A549 (cell line): ENCODE data around the gene LIMA1. TPM values are rescaled to one million over a fixed set of nuclear protein-coding genes. Genes with fewer than 3 reads are reported as not detected.
"Not testable (repeated sequence)": the region's sequence is repeated elsewhere in the genome, so short reads cannot be mapped to it uniquely, and the experiment has no call there.

Source experiments
- ATAC-seq, 2 experiments: fragments of 200-7000 bp in 1 of 2; fragments of >200 bp in 1 of 2; cut with Nextera tagmentation in 1 of 2; cut with Tn5 transposase in 1 of 2; 3 replicates each; pipeline versions ENCODE4 v1.8.0 to v1.9.1; 2018 to 2020; ENCODE audit warnings: mild to moderate bottlenecking in 1 of 2, moderate library complexity in 1 of 2
- CTCF ChIA-PET: fragments of 300-600 bp; sonication (Branson Sonifier 250); formaldehyde crosslinking; extraction: SDS; loops from one replicate; lab custom pipeline; 2021; ENCODE audit warnings: antibody characterized with exemption, inconsistent platforms; lab: Yijun Ruan, JAX
- POLR2A ChIA-PET: fragments of 350-600 bp; formaldehyde crosslinking; extraction: SDS; loops from one replicate; lab custom pipeline; 2021; ENCODE audit warnings: antibody characterized with exemption, inconsistent platforms; lab: Yijun Ruan, JAX
- DNase-seq, 2 experiments: peaks; one replicate each; pipeline versions ENCODE4 v3.0.0 to v3.0.0-alpha.2; 2011 to 2016; ENCODE audit warnings: low read depth in 1 of 2, low spot score in 1 of 2
- FAIRE-seq: peaks from 2 replicates; lab custom pipeline; 2011; peaks lifted over from hg19 to GRCh38; lab: Jason Lieb, UNC
- H3K27ac ChIP-seq, 2 experiments: fragments of >200 bp; sonication (Bioruptor Twin); formaldehyde crosslinking; 3 replicates each; pipeline ENCODE4 v1.5.1; 2016 to 2017
- H3K4me1 ChIP-seq: fragments of >200 bp; sonication (Bioruptor Twin); formaldehyde crosslinking; 3 replicates; pipeline ENCODE4 v1.6.1; 2016
- H3K4me2 ChIP-seq: fragments of >200 bp; sonication (Bioruptor Twin); formaldehyde crosslinking; 3 replicates; pipeline ENCODE4 v1.6.1; 2016
- H3K4me3 ChIP-seq: fragments of >200 bp; sonication (Bioruptor Twin); formaldehyde crosslinking; 3 replicates; pipeline ENCODE4 v1.5.1; 2016
- H3K9me3 ChIP-seq: fragments of >200 bp; sonication (Bioruptor Twin); formaldehyde crosslinking; 3 replicates; pipeline ENCODE4 v1.6.1; 2016
- ATOH8 ChIP-seq: fragments of 250-450 bp; sonication (Bioruptor Pico); IDR thresholded peaks from 2 replicates; pipeline ENCODE4 v1.5.0; 2020; ENCODE audit warnings: low read depth, mild to moderate bottlenecking, moderate library complexity
- BHLHE40 ChIP-seq: IDR thresholded peaks from 2 replicates; pipeline ENCODE4 v1.6.1; 2012; ENCODE audit warnings: low read depth, low read length, inconsistent platforms
- CBX8 ChIP-seq: fragments of 200-600 bp; sonication (generic); IDR thresholded peaks from 2 replicates; pipeline ENCODE4 v1.6.1; 2016
- CEBPB ChIP-seq, 2 experiments: fragments of >200 bp in 1 of 2; sonication (Bioruptor Twin) in 1 of 2; formaldehyde crosslinking in 1 of 2; IDR thresholded peaks; 2 replicates each; pipeline ENCODE4 v1.6.1; 2012 to 2016
- E2F6 ChIP-seq: IDR thresholded peaks from 2 replicates; pipeline ENCODE4 v1.6.1; 2012; ENCODE audit warnings: low read depth, borderline replicate concordance
- EHMT2 ChIP-seq: fragments of 200-600 bp; sonication (generic); IDR thresholded peaks from 2 replicates; pipeline ENCODE4 v1.6.1; 2016; ENCODE audit warnings: antibody characterized with exemption, low read depth, mild to moderate bottlenecking, moderate library complexity
- EP300 ChIP-seq, 2 experiments: fragments of >200 bp; sonication (Bioruptor Twin); formaldehyde crosslinking; IDR thresholded peaks; 2 replicates in 1 of 2; 3 replicates in 1 of 2; pipeline ENCODE4 v1.6.1; 2016 to 2017
- ESRRA ChIP-seq: fragments of 150-350 bp; IDR thresholded peaks from 2 replicates; pipeline ENCODE4 v1.6.1; 2014; ENCODE audit warnings: mild to moderate bottlenecking, low read length, borderline replicate concordance
- FOSB ChIP-seq: fragments of 250-450 bp; sonication (Bioruptor Pico); IDR thresholded peaks from 2 replicates; pipeline ENCODE4 v1.5.0; 2020; ENCODE audit warnings: mild to moderate bottlenecking, moderate library complexity
- HEYL ChIP-seq: fragments of 250-450 bp; sonication (Bioruptor Pico); IDR thresholded peaks from 2 replicates; pipeline ENCODE4 v1.8.0; 2021; ENCODE audit warnings: mild to moderate bottlenecking, moderate library complexity
- HMGXB4 ChIP-seq: fragments of 250-450 bp; sonication (Bioruptor Pico); IDR thresholded peaks from 2 replicates; pipeline ENCODE4 v1.5.0; 2021; ENCODE audit warnings: mild to moderate bottlenecking, moderate library complexity, borderline replicate concordance
- HOXA7 ChIP-seq: fragments of 250-450 bp; sonication (Bioruptor Pico); IDR thresholded peaks from 2 replicates; pipeline ENCODE4 v1.5.0; 2020; ENCODE audit warnings: mild to moderate bottlenecking, moderate library complexity
- HOXB5 ChIP-seq: fragments of 250-450 bp; sonication (Bioruptor Pico); IDR thresholded peaks from 2 replicates; pipeline ENCODE4 v1.5.0; 2020; ENCODE audit warnings: mild to moderate bottlenecking, moderate library complexity
- JUN ChIP-seq, 2 experiments: fragments of >200 bp; sonication (Bioruptor Twin); formaldehyde crosslinking; IDR thresholded peaks; 2 replicates in 1 of 2; 3 replicates in 1 of 2; pipeline ENCODE4 v1.6.1; 2016 to 2017
- KDM1A ChIP-seq: fragments of 200-600 bp; sonication (generic); IDR thresholded peaks from 2 replicates; pipeline ENCODE4 v1.6.1; 2016; ENCODE audit warnings: low read depth, mild to moderate bottlenecking
- KDM5A ChIP-seq: fragments of 200-600 bp; sonication (generic); IDR thresholded peaks from 2 replicates; pipeline ENCODE4 v1.6.1; 2016; ENCODE audit warnings: antibody characterized with exemption, mild to moderate bottlenecking
- MAFK ChIP-seq: fragments of 450-650 bp; IDR thresholded peaks from 2 replicates; pipeline ENCODE4 v1.6.1; 2014; ENCODE audit not compliant: partially characterized antibody
- MAX ChIP-seq: IDR thresholded peaks from 2 replicates; pipeline ENCODE4 v1.6.1; 2012
- MYC ChIP-seq: IDR thresholded peaks from 2 replicates; pipeline ENCODE4 v1.6.1; 2012; ENCODE audit warnings: mild to moderate bottlenecking, inconsistent platforms, low read length, improper control_type of control experiment, borderline replicate concordance
- NPAS2 ChIP-seq: fragments of 250-450 bp; sonication (Bioruptor Pico); IDR thresholded peaks from 2 replicates; pipeline ENCODE4 v1.8.0; 2022; ENCODE audit warnings: mild to moderate bottlenecking, moderate library complexity, borderline replicate concordance
- POLR2A ChIP-seq: IDR thresholded peaks from 2 replicates; pipeline ENCODE4 v1.6.1; 2012; ENCODE audit warnings: mild to moderate bottlenecking, low read length
- POLR2AphosphoS2 ChIP-seq: conservative IDR thresholded peaks from 2 replicates; pipeline ENCODE4 v1.6.1; 2012; ENCODE audit warnings: low read length, improper control_type of control experiment, inconsistent platforms
- RAD21 ChIP-seq, 2 experiments: fragments of >200 bp in 1 of 2; sonication (Bioruptor Twin) in 1 of 2; formaldehyde crosslinking in 1 of 2; IDR thresholded peaks in 1 of 2; conservative IDR thresholded peaks in 1 of 2; 2 replicates in 1 of 2; 3 replicates in 1 of 2; pipeline ENCODE4 v1.6.1; 2012 to 2018; ENCODE audit warnings: inconsistent platforms in 1 of 2
- RARB ChIP-seq: fragments of 250-450 bp; sonication (Bioruptor Pico); IDR thresholded peaks from 2 replicates; pipeline ENCODE4 v1.8.0; 2021; ENCODE audit warnings: mild to moderate bottlenecking, moderate library complexity
- RCOR1 ChIP-seq: fragments of 150-350 bp; IDR thresholded peaks from 2 replicates; pipeline ENCODE4 v1.6.1; 2014; ENCODE audit warnings: antibody characterized with exemption, low read length, low read depth
- RFX5 ChIP-seq: fragments of 450-650 bp; IDR thresholded peaks from 2 replicates; pipeline ENCODE4 v1.7.1; 2014; ENCODE audit warnings: antibody characterized with exemption, mild to moderate bottlenecking, moderate library complexity
- SMC3 ChIP-seq: fragments of >200 bp; sonication (Bioruptor Twin); formaldehyde crosslinking; IDR thresholded peaks from 3 replicates; pipeline ENCODE4 v1.6.1; 2018; ENCODE audit warnings: inconsistent platforms
- ZC3H11A ChIP-seq: fragments of 450-650 bp; IDR thresholded peaks from 2 replicates; pipeline ENCODE4 v1.6.1; 2014; ENCODE audit warnings: antibody characterized with exemption, mild to moderate bottlenecking
- ZNF302 ChIP-seq: fragments of 250-450 bp; sonication (Bioruptor Pico); IDR thresholded peaks from 2 replicates; pipeline ENCODE4 v1.9.0; 2021; ENCODE audit warnings: inconsistent platforms, mild to moderate bottlenecking, moderate library complexity
- WGBS: methylation state at CpG from one replicate; pipeline ENCODE4 v1.1.6; 2017; ENCODE audit errors: missing lambda C conversion rate; 5-methylcytosine and 5-hydroxymethylcytosine counted together
- polyA plus RNA-seq, 4 experiments: library from polyadenylated mRNA; depleted of rRNA in 3 of 4; stranded (reverse); fragments of >200 nt; fragmentation: RNase III in 1 of 4; extraction: RNeasy Plus Mini Kit Qiagen cat#74134 plus additional on column Dnase treatment in 1 of 4; gene quantifications; 2 replicates in 3 of 4; 3 replicates in 1 of 4; pipeline ENCODE4 v1.2.3, GENCODE V29; 2011 to 2017
- TF ChIP-seq, protein P1 (sequence below): fragments of >200 bp; sonication (Bioruptor Twin); formaldehyde crosslinking; IDR thresholded peaks from 3 replicates; pipeline ENCODE4 v1.6.1; 2016

The LIMA1 gene
- polyA plus RNA-seq, 2 of the 4 experiments (the other 2 are of a cell fraction): 9.0 to 23.4 TPM

DNA sequence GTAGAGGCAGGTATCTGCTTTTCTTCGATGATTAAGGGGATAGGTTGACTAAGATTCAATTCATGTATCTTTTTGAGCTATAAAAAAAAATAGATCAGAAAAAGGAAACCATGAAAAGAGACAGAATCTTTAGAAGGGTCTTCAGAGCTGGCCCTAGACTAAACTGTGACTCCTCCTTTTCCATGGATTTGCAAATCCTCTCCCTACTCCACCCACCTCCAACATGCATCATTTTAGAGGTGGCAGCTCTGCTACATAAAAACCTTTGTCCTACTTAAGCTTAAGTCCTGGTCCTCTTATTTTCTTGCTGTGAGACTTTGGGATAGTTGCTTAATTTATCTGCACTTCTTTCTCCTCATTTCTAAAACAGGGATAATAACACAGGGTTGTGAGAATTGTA, 48.4 kb upstream of the LIMA1 start:
- H3K4me1 ChIP-seq: peaks cover 14% of the 10 kb centered on the region
- no peak overlapping the region for H3K4me3 ChIP-seq
- no peaks in the 10 kb centered on the region for H3K9me3 ChIP-seq
- DNase-seq (no peak), ATAC-seq (no peak), FAIRE-seq (no peak)
- CTCF ChIA-PET: interaction anchor here (0.9 to 1.6 kb wide), 2 partner anchors 17 to 227 kb away, joined by 3 to 10 read pairs; no protein-coding TSS in a partner anchor
- 96% methylated on average over 1 of the region's 1 CpG for WGBS
- H3K4me2 ChIP-seq: no peak overlapping the region
- no peak overlapping the region for H3K27ac ChIP-seq
- no peak for TF ChIP-seq ZC3H11A
- TF ChIP-seq HOXA7 (CRISPR knock-in tag): no peak
- POLR2A ChIA-PET: interaction anchor here (0.6 kb wide), 1 partner anchor 63 kb away, joined by 3 read pairs; no protein-coding TSS in a partner anchor

GRCh38 chr12:50328664-50329063, 45.3 kb upstream of the LIMA1 start:
- POLR2A ChIA-PET, FAIRE-seq, DNase-seq, H3K9me3 ChIP-seq, ATAC-seq, H3K4me3 ChIP-seq, H3K4me2 ChIP-seq: not testable (repeated sequence)
- CTCF ChIA-PET: interaction anchor here (1.4 to 2.0 kb wide), 3 partner anchors 14 to 176 kb away, joined by 3 to 6 read pairs (median 4); partner anchors contain the start of gene DIP2B
- 81% methylated on average over 5 of the region's 5 CpGs for WGBS
- Histone ChIP-seq H3K4me1 (peaks cover 27% of the 10 kb centered on the region), H3K27ac (peak overlapping the region in 1 of 2 experiments; percentile 20; a peak in 1 of 6 replicates)

DNA sequence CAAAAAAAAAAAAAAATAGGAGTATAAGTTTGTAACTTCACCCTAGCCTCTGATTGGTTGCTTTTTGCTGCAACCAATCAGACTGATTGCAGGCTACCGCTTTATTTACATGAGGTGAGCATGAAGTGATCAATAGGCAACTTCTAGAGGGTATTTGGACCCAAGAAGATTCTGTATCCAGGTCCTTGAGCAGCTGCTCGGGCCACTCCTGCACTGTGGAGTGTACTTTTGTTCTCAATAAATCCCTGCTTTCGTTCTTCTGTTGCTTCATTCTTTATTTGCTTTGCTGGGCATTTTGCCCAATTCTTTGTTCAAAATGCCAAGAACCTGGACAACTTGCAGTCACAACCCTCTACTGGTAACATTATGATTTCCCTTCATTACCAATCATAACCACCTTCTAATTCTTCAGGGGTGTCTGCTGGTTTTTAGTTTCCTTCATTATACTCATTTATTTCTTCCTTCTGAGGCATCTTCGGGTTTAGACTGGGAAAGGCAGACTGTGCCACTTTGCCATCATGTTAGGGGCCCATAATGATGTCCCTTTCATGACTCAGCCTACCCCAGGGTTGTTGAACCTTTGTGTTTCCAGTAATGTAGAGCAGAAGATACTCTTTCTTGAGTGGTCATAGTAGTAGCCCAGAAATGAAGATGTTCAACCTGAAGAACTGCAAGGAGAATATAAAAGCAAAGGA, 43.4 kb upstream of the LIMA1 start:
- POLR2A ChIA-PET: no interaction called here
- Histone ChIP-seq H3K27ac (peak overlapping the region; percentile 73 to 85), H3K4me3 (peak overlapping the region; percentile 14; the same call in 1 of the 3 replicates), H3K9me3 (no peaks in the 10 kb centered on the region), H3K4me2 (peak overlapping the region; percentile 74), H3K4me1 (peaks cover 27% of the 10 kb centered on the region)
- FAIRE-seq (no peak), DNase-seq (peak in 1 of 2 experiments; percentile 75), ATAC-seq (peak; percentile 59 to 79)
- 21% methylated on average over 4 of the region's 4 CpGs for WGBS
- CTCF ChIA-PET: interaction anchor here (0.6 to 1.6 kb wide), 4 partner anchors 30 to 151 kb away, joined by 3 to 4 read pairs (median 3); no protein-coding TSS in a partner anchor
- TF ChIP-seq CEBPB (IDR thresholded peaks at IDR 0.05) (peak; percentile 75 to 92), EP300 (IDR thresholded peaks at IDR 0.05) (no peak), HOXA7 (CRISPR knock-in tag) (no peak), ZC3H11A (no peak), HEYL (CRISPR knock-in tag) (no peak), JUN (IDR thresholded peaks at IDR 0.05) (no peak), MYC (no peak), FOSB (CRISPR knock-in tag) (no peak), E2F6 (no peak), POLR2A (no peak), POLR2AphosphoS2 (no peak), HMGXB4 (CRISPR knock-in tag) (no peak), SMC3 (peak; percentile 37; the same call in 1 of the 3 replicates), NPAS2 (CRISPR knock-in tag) (no peak), BHLHE40 (no peak), MAX (no peak), RAD21 (conservative IDR thresholded peaks at IDR 0.05 in 1 of 2, IDR thresholded peaks at IDR 0.05 in 1 of 2) (peak; percentile 17 to 45; a peak in 3 of 5 replicates), RARB (no peak), RCOR1 (no peak), KDM1A (no peak), HOXB5 (CRISPR knock-in tag) (no peak), CBX8 (no peak), EHMT2 (no peak), MAFK (peak; percentile 20), ATOH8 (no peak), ZNF302 (CRISPR knock-in tag) (no peak), KDM5A (no peak), ESRRA (no peak), RFX5 (no peak)
- TF ChIP-seq, protein P1, sequence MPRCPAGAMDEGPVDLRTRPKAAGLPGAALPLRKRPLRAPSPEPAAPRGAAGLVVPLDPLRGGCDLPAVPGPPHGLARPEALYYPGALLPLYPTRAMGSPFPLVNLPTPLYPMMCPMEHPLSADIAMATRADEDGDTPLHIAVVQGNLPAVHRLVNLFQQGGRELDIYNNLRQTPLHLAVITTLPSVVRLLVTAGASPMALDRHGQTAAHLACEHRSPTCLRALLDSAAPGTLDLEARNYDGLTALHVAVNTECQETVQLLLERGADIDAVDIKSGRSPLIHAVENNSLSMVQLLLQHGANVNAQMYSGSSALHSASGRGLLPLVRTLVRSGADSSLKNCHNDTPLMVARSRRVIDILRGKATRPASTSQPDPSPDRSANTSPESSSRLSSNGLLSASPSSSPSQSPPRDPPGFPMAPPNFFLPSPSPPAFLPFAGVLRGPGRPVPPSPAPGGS: 0 out of 3 replicates have a peak, but pooled peaks have one; percentile 44
